ENCODE data around the gene CRIP2. TPM values are rescaled to one million over a fixed set of nuclear protein-coding genes. Genes with fewer than 3 reads are reported as not detected.

Gene CRIP2
- polyA plus RNA-seq, 3 donors = 132 to 186 (median 153) TPM

DNA sequence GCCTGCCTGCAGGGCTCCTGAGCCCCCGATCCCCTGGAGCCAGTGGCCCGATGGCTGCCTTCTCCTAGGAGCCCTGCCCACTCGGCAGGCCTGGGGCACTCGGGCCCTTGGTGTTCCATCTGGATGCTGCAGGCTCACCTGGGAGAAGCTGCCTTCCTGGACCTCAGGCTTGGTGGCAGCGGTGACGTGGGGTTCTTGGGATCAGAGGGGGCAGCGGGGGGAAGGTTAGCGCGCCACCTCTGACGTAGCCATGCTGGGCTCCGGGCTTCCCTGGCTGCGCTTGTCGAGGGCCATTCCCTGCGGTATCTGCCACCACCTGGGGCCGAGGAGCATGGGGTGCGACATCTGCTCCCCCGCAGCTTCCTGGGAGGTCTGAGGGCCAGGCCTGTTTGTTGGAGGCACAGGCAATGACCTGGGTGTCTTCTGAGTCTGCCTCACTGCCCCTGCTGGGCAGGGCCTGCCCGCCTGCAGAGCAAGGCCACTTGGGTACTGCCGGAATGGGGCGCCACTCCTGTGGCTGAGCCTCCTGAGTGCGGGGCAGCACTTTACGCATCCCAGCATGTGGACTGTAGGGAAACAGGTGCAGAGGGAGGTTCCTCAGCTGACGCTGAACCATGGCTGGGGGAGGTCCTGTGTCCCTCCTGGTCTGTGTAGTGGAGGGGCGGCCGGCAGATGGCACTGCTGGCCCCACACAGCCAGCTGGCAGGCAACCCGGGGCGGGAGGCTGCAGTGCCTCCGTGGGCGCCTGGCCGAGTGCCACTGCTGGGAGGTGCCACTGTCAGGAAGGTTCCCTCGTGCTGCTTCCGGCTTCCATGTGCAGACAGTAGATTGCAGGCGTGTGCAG, 34.7 kb upstream of the CRIP2 start:
- no peak for DNase-seq

DNA sequence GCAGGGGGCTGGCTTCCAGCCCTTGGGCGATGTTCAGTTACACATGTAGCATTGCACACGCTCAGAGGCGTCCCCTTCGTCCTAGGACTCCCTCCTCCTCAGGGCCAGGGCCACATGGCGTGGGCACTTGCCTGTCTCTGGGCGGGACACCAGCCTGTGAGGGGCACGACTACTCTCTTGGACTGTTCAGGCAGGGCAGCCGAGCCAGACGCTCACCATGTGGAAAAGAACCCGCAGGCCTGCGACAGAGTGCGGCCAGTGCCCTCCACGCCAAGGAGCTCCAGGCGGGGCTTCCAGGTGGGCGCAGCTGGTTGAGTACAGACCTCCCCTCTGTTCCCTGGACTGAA, 34.1 kb upstream of the CRIP2 start:
- DNase-seq = no peak

DNA sequence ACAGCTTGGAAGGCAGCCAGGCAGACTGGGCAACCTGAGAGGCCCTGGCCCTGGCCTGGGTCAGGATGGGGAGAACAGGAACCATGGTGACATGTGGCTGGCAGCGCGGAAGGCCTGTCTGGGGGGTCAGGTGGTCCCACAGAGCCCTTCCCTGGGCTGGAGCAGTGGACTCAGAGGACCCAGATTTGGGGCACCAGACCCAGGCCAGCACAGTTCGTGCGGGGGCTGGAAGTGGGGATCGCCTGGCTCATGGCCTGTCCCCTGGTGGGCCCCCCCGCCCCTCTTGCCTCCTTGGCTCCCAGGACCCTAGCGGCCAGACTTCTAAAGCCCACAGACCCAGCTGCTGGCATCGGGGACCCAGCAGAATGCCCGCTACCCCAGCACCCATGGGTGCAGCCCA, 33.6 kb upstream of the CRIP2 start:
- no peak for DNase-seq

DNA sequence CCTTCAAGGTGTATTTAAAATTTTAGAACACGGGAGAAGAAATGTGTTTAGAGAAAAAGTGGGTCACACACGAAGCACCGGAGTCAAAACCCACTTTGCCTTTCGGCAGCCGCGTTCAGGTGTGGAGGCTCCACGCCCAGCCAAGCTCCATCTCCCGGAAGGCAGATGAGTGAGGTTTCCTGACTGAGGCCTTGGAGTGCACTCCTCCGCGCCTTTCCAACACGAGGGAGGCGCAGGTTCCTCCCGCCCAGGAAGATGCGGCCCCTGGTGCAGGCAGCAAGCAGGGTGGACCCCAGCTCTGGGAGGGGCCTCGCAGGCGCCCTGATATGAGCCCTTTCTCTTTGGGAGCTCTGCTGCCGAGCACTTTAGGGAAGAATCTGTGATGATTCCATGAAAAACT, 32.5 kb upstream of the CRIP2 start:
- DNase-seq = no peak

DNA sequence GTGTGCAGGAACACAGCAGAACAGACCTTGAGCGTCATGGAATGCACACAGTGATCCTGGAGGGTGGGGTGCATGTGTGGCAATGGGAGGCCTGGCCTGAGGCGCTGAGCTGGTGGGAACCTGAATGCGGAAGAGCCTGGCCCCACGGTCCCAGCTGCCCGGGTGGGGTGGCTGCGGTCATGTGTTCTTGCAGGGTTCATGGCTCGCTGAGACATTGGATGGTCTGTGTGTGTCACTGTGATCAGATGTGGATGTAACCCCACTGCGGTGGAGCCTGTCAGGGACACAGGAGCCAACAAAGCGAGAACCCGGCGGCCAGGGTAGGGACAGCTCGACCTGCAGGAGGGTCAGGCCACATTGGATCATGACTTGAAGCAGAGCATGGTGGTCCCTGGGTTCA, 31.8 kb upstream of the CRIP2 start:
- DNase-seq = no peak

DNA sequence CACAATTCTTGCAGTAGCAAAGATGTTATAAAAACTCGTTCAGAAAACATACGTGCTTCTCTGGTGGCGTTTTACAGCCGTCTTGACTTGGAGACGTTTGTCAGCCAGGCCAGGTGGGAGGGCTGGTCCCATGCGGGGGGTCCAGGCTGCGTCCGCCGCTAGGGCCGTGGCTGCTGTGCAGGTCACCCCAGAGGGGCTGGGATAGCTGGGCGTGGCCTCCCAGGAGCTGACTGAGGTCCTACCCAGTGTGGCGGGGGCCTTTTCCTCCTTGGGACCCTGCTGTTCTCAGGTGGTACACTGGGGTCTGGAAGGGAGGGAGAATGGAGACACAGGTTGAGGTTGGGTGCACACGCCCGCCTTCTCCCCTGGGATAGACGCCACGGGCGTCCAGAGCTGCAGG, 29.8 kb upstream of the CRIP2 start:
- DNase-seq = no peak

DNA sequence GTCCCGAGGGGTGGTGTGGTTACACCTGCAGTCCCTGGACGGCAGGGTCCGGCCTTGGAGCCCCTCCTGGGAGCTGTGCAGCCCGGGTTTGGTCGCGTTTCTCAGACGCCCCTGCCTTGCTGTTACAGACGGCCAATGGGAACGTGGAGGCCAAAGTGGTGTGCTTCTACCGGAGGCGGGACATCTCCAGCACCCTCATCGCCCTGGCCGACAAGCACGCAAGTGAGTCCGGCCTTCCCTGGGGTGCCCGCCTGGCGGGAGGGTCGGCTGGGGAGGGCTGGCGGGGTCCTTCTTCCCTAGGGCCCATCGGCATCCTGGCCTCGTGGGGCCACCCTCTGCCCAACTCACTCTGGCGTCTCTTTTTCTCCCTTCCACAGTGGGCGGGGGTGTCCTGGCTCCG, 29.3 kb upstream of the CRIP2 start:
- DNase-seq = no peak

DNA sequence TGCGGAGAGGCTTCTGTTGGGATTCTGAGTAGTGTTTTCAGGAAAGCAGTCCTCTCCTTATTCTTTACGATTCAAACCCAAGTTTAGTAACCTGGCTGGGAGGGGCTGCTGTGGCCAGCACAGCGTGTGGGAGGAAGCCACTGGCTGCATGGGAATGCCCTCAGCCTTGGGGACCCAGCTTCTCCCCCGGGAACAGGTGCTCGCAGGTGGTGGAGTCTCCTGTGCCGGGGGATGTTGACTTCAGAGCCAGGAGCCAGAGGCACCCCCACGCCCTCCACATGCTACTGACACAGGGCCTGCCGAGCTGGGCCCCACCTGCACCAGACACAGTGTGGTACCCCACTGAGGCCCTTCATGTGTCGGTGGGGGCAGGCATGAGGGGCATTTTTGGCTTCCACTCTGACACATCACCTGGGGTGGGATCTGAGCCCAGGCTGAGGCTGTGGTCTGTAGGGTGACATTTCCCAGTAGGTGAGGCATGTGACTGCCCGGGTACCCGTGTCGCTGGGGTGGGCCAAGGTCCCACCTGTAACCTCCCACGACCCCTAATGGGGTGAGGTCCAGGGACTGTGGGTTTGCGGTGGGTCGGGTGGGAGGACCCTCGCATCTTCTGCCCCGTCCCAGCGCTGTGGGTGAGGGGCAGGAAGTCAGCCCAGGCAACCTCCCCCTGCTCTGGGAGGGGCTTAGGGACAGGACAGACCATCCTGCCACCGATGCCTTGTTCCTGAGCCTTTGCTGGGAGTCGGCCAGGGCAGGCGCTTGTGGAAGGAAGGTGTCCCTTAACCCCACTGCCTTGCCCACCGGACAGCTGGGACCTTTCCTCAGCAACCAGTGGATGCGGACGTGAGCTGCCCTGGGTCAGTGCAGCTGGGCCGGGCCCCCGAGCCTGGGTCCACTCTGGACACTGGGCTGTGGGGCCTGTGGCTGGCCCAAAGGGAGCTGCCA, 28.4 kb upstream of the CRIP2 start:
- DNase-seq = no peak

DNA sequence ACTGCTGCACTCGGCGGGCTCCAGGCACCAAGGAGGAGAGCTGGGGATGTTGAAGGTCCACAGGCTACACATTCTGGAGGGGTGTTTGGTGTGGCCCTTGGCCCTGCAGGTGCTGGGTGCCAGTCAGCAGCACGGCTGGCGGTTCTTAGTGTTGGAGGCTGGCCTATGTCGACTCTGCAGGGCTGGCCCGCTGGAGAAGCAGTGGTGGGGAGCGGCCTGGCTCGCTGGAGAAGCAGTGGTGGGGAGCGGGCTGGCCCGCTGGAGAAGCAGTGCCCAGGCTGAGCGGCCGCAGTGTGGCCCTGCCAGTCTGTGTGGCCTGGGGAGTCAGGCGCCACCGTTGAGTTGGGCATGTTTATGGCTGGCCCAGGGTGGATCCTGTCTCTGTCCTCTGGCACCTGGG, 27.6 kb upstream of the CRIP2 start:
- no peak for DNase-seq

DNA sequence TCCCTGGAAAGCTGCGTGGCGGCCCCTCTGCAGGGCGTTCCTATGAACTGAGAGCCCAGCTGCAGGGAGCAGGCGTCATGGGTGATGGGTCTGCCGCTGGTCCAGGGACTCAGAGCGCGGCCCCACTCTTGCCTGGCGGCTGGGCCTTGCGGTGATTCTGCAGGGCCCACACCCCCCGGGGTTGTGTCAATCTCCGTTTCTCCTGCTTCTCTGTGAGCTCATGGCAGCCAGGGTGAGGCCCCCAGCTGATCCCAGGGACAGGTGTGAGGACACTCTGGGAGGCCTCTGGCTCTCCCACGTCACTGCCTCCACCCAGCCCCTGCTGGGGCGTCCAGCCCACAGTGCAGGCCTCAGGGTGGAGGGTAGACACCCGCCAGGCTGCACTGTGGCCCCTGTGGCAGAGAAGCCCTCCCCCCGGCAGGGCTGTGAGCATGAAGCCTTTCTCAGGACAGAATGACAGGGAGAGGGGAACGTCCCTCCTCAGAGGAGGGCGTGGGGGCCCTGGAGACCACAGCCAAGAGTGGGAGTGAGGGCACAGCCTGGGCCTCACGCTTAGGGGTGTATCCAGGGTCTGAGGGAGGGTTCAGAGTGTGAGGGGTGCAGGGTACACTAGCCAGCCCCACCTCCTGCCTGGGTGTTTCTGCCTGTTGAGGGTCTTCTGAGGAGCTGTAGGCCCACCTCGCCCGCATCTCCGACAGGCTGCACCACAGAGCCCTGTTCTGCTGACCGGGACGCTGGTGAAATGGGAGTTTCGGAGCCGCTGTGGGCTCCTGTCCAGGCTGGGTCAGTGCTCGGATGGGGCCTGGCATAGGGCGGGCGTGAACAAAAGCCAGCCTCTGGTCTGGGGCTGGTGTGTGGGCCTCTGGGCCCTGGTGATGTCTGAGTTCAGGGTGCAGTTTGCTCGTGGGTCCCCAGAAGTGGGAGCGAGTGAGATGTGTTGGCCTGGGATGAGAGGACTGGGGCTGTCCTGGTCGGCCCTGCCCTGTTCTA, 26.7 kb upstream of the CRIP2 start:
- no peak for DNase-seq

DNA sequence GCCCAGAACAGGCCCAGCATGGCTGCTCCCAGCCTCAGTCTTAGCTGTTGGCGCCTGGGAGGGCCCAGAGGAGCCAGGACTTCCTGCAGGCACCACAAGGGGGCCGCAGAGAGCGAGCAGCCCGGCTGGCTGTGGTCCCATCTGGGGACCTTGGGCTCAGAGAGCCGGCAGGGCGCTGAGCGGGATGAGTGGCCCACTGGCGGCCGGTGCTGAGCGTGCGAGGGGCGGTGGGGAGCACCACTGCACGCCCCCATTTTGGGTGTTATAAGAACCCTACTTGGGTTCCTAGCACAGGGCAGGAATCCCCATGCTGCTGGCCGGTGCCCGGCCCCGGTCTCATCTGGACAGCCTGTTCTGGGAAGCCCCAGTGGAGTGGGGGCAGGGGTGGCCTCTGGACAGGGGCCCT, 25.9 kb upstream of the CRIP2 start:
- DNase-seq = peak; percentile 48

DNA sequence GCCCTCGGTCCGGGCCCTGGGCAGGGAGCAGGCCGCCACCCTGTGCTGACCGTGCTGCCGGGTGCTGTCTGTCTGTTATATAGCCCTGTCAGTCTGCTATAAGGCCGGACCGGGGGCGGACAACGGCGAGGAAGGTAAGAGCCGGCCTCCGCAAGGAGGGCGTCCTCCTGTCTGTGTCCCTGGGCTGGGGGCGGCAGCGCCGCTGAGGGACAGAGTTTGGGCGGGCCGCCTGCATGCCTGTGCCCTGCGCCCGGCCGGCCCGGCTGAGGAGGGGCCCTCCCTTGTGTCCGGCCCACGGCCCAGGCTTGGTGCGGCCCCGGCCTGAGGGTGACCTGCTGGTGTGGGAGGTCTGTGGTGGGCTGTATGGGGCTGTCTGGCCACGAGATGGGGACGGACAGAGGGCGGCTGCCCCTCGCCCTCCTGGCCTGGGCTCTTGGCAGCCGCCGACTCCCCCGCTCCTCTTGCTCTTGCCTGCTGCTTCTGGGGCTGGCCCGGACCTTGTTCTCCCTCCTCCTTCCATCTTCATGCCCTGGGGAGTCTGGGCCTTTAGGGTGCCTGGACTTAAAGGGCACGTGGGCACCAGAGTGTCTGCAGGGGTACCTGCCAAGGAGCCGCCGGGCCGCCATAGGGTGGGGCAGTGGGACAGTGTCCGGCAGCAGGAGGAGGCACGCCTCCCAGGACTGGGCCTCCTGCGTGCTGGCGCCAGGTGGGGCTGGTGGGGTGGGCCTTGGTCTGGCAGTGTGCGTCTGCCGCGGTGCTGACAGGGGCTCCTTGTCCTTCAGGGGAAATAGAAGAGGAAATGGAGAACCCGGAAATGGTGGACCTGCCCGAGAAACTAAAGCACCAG, 25.1 kb upstream of the CRIP2 start:
- no peak for DNase-seq

DNA sequence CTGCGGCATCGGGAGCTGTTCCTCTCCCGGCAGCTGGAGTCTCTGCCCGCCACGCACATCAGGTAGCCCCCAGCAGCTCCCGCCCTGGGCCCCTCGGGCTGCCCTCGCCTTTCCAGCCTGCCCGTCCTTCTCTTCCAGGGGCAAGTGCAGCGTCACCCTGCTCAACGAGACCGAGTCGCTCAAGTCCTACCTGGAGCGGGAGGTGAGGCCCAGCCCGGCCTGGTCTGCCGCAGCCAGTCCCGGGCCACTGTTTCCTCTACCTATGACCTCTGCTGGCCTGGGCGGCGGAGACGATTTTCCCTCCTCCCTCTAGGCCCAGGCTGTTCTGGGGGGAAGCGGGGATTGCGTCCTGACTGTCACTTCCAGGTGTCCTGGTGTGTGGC, 24.5 kb upstream of the CRIP2 start:
- DNase-seq = no peak

DNA sequence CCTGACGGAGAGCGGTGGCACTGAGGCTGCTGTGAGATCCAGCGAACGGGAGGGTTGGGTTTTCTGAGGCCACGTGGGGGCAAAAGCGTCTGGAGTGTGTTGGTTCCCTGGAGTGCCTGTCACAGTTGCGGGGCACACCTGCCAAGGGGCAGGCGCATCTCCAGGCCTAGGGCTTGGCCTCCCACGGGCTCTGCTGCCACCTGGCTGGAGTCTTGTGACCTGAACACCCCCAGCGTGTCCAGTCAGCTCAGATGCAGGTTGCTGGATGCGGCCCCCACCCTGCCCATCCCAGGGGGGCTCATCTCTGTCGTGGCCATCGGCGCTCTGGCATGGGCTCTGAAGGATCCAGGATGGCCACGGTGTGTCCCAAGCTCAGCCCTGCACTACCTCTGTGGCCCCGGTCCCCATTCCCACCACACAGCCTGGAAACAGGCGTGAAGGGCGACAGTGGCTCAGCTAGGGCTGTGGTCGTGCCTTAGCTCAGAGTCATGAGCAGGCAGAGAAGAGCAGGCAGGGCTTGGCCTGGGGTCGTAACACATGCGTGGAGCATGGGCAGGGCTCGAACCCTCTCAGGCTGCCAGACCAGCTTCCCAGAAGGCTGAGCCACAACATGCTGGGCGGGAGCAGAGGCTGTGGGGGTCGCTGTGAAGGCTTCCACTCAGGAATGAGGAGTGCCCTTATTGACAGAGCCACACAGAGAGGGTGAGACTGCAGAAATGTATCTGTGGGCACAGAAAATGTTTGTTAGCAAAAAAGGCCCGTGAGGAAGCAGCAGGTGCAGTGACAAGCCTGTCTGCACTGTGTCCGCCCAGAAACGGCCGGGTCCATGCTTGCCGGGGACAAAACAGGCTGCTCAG, 23.5 kb upstream of the CRIP2 start:
- no peak for DNase-seq

DNA sequence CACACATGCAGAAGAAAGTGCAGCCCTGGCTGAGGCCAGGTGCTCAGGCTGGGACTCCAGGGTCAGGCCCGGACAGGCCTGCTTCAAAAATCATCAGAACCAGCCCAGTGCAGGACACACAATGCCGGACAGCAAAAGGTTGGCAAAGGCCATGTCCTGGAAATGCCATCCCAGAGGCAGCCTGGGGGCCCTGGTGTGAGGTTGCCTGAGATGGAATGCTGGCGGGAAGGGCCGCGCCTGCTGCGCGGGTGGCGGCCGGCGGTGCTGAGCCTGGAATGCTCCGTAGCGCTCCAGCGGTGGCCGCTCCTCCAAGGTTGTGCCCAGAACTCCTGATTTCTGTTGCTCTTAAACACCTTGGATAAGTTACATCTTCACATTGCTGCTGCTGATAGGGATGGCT, 21.7 kb upstream of the CRIP2 start:
- no peak for DNase-seq

DNA sequence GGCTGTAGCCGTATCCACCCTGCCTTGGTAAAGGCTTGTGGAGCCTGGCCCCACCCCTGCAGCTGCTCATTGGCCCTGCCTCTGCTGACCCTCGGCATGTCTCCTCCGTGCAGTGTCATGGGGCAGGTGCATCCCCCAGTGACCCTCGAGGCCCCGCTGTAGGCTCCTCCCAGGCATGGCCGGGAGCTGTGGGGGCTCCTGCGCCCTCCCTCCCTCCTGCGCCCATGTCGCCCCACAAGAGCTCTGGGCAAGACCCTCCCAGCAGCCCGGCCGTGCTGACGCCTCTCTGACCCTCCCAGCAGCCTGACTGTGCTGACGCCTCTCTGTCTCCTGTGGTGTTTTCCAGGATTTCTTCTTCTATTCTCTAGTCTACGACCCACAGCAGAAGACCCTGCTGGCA, 20.8 kb upstream of the CRIP2 start:
- DNase-seq = no peak

DNA sequence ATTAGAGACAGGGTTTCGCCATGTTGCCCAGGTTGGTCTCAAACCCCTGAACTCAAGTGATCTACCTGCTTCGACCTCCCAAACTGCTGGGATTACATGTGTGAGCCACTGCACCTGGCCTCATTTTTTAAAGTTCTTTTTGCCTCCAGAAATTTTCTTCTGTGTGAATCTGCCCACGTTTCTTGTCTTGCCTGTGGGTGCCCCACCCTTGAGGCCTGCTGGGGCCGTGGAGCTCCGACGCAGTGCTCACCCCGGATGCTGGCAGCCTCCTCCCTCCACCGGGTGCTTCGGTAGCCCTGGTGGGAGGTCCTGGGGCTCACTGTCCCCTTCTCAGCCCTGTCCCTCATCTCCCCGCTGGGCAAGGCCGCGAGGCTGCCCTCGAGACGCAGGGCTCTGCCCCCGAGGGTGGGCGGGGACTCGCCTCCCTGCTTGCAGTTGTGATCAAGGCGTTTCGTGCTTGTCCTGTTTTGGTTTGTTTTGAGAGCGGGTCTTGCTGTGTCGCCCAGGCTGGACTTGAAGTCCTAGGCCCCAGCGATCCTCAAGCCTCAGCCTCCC, 19.5 kb upstream of the CRIP2 start:
- no peak for DNase-seq

DNA sequence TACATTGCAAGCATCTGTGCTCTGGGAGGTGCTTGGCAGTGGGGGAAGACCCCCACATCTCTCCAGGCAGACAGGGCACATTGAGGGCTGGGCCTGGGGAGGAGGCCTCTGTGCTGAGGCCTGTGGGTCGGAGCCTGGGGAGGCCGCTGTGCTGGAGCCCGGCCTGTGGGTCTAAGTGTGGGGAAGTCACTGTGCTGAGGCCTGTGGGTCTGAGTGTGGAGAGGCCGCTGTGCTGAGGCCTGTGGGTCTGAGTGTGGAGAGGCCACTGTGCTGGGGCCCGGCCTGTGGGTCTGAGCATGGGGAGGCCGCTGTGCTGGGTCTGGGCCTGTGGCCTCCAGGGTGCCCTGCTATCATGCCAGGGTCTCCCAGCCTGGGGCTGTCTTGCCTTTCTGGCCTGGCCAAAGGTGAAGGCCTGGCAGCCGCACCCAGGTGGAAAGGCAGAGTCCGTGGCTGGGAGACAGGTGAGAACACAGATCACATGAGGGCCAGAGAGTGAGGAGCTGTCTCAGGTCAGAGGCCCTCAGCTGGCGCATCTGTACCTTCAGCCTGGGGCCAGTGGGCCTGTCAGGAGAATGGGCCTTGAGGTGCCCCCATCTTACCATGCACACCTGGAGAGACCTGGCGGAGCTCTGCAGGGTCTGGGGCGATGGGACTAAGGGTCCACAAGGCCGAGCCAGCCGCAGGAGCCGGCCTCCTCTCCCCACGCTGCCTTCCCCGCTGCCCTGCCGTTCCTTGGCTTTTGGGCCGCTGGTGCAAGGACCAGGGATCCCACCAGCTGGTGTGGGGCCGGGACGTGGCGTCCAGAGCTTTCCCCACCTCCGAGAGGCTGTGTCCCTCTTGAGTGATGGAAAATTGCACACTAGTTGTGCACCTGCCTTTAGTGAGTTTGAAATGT, 18.6 kb upstream of the CRIP2 start:
- DNase-seq = no peak
